Ovary (tissue), 3 donors: Measurements from ENCODE around the gene CEP85.

Source experiments
- CTCF ChIP-seq, 3 donors: fragments of 450-650 bp in 2 of 3; fragments of 200-600 bp in 1 of 3; IDR thresholded peaks; one replicate each; pipeline versions ENCODE4 v1.5.1 to v1.8.0; 2016 to 2022; ENCODE audit warnings: antibody characterized with exemption in 3 of 3, mild to moderate bottlenecking in 1 of 3
- EP300 ChIP-seq: sonication (generic); formaldehyde crosslinking; IDR thresholded peaks from one replicate; pipeline ENCODE4 v1.6.1; 2017; ENCODE audit warnings: antibody characterized with exemption
- POLR2A ChIP-seq: fragments of 450-650 bp; IDR thresholded peaks from one replicate; pipeline ENCODE4 v1.6.1; 2017; ENCODE audit warnings: antibody characterized with exemption, mild to moderate bottlenecking, moderate library complexity
- donor health status: DM: no; HTN: no; CAD: no.

DNA sequence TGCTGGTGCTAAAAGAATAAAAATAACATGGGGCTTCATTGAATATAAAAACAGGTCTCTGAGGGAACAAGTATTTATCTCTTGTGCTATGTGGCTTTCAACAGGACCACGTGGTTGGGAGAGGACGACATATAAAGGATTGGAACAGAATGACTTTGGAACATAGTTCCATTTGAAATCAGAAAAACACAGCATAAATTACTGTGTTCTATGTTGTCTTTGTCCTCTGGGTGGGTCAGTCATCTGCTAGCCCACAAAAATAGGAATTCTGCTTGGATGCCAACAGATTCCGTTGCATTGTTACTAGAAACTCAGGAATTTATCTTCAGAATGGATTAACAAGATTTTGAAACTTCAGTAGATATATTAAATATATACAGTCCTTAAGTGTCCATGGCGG, 5.9 kb downstream of the CEP85 start:
- TF ChIP-seq POLR2A = no peak
- no peak for TF ChIP-seq CTCF (IDR thresholded peaks at IDR 0.05)
- no peak for TF ChIP-seq EP300
